T-helper 17 cell (primary cell): Measurements from ENCODE around the gene KAT2B. TPM values are rescaled to one million over a fixed set of nuclear protein-coding genes. Genes with fewer than 3 reads are reported as not detected.
A peak's percentile ranks its signal among the peaks of the same experiment; 100 is the strongest.

ENCODE experiments used
- ATAC-seq: fragments of 150-1000 bp; cut with Tn5 transposase; 2 replicates; pipeline ENCODE4 v1.10.0; 2021; ENCODE audit warnings: mild to moderate bottlenecking, moderate library complexity
- DNase-seq, 3 donors: peaks; one replicate each; pipeline versions ENCODE4 v3.0.0 to v3.0.0-alpha.2; 2020 to 2021
- H3K9me3 ChIP-seq: one replicate; pipeline ENCODE4 v1.7.0; 2013; ENCODE audit warnings: low read length, mild to moderate bottlenecking; ENCODE audit not compliant: control insufficient read depth, poor library complexity, severe bottlenecking
- H3K27ac Mint-ChIP-seq: one replicate; pipeline ENCODE4 v1.8.0; 2022; ENCODE audit warnings: mild to moderate bottlenecking, moderate library complexity, mixed read lengths
- H3K27me3 Mint-ChIP-seq: one replicate; pipeline ENCODE4 v1.8.0; 2022; ENCODE audit warnings: mixed read lengths
- H3K36me3 Mint-ChIP-seq: one replicate; pipeline ENCODE4 v1.8.0; 2022; ENCODE audit warnings: low read depth, mixed read lengths
- H3K4me1 Mint-ChIP-seq: one replicate; pipeline ENCODE4 v1.8.0; 2022; ENCODE audit warnings: mild to moderate bottlenecking, mixed read lengths
- H3K4me3 Mint-ChIP-seq: one replicate; pipeline ENCODE4 v1.8.0; 2022; ENCODE audit warnings: mild to moderate bottlenecking, moderate library complexity, mixed read lengths
- total RNA-seq, 4 donors: library from RNA in 2 of 4; stranded (reverse) in 2 of 4; gene quantifications; one replicate each; pipeline ENCODE4 v1.2.3 and lab custom pipeline; 2022 to 2026

KAT2B gene
- total RNA-seq, 2 donors from 2014 or later, result 157 to 161 TPM

DNA sequence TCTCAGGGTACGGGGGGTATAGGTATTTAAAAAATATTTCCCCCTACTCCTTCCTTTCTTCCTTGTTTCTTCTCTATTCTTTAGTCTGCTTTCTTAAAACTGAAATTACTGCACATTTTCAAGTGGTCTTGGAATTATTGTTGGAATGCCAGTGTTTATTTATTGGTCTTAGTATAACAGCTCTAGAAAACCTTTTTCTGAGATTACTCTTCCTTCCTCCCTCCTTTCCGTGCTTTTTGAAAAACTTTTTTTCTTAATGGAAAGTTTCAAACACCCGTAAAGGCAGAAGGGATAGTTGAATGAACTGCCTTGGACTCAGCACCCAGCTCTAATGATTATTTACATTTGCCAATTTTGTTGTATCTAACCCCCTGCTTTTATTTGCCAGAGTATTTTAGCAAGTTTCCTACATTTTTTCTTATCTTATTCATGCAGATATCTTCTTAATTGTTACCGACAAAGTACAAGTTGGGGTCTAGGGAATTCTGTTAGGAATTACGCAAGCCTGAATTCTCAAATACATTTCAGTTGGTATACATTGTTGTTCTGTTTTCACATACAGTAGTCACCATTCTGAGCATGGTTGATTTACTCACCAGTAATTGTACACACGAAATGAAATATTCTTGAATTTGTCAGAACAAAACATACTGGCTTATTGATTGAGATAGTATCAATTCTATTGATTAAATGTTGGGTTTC, 36.2 kb downstream of the KAT2B start:
- ATAC-seq (no peak), DNase-seq (no peak)
- Mint-ChIP-seq H3K36me3 (peaks cover 7% of the 10 kb centered on the region), H3K4me3 (no peak overlapping the region), H3K4me1 (peaks cover 30% of the 10 kb centered on the region), H3K27ac (peak overlapping the region; percentile 78), H3K27me3 (no peaks in the 10 kb centered on the region)
- H3K9me3 ChIP-seq, result no peaks in the 10 kb centered on the region

DNA sequence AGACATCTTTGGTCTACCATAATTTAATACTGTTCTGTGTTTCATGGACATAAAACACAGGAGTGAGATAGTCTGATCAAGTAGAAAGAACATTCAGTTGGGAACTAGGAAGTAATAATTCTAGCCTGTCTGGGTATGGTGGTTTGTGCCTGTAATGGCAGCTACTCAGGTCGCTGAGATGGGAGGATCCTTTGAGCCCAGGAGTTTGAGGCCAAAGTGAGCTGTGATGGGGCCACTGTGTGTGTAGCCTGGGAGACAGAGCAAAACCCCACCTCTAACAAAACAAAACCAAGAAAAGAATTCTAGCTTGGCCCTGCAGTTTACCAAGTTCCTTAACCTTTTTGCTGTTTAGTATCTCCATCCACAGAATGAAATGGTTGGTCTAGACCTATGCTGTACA, 36.8 kb downstream of the KAT2B start:
- Mint-ChIP-seq H3K36me3 (peaks cover 7% of the 10 kb centered on the region), H3K27ac (peak overlapping the region; percentile 78), H3K4me1 (peaks cover 30% of the 10 kb centered on the region), H3K4me3 (no peak overlapping the region), H3K27me3 (no peaks in the 10 kb centered on the region)
- no peak for DNase-seq
- no peaks in the 10 kb centered on the region for H3K9me3 ChIP-seq
- no peak for ATAC-seq

DNA sequence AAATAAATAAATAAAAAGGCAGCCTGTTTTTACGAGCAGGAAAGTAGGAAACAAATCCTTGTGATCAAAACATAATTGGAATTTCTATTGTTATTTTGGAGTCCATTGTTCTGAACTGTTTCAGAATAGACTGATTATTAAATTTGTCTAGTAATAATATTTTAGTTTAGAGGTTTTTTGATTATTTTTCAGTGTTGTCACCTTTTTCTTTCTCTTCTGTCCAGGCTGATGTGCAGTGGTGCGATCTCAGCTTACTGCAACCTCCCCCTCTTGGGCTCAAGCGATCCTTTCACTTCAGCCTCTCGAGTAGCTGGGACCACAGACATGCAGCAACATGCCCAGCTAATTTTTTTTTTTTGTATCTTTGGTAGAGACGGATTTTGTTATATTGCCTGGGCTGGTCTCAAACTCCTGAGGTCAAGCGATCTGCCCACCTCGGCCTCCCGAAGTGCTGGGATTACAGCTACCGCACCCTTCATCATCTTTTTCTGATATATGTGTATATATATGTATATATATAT, 38.0 kb downstream of the KAT2B start:
- no peaks in the 10 kb centered on the region for H3K27me3 Mint-ChIP-seq
- H3K36me3 Mint-ChIP-seq, result peaks cover 7% of the 10 kb centered on the region
- no peak overlapping the region for H3K4me3 Mint-ChIP-seq
- H3K9me3 ChIP-seq, result no peaks in the 10 kb centered on the region
- DNase-seq (no peak), ATAC-seq (no peak)
- H3K27ac Mint-ChIP-seq, result no peak overlapping the region
- peaks cover 25% of the 10 kb centered on the region for H3K4me1 Mint-ChIP-seq

DNA sequence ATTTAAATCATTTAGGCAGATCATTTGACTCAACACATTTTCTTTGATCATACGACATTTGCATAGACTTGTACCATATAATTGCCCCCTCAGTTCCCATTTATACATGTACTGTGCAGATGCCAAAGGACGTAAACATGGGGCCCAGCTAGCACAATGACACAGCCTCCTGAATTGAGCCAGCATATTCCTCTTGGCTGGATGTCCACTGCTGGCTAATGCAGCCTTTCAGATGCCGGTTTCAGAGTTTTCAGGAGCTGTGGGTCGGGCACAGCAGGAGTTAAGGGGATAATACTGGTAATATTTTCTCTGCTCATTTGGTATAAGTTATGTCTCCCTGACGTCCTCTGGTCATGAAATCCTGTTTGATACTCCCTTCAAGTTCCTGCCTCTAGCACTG, 39.4 kb downstream of the KAT2B start:
- Mint-ChIP-seq H3K27me3 (no peaks in the 10 kb centered on the region), H3K4me1 (peaks cover 36% of the 10 kb centered on the region), H3K27ac (peak overlapping the region; percentile 32), H3K36me3 (peaks cover 10% of the 10 kb centered on the region), H3K4me3 (no peak overlapping the region)
- no peaks in the 10 kb centered on the region for H3K9me3 ChIP-seq
- no peak for DNase-seq
- no peak for ATAC-seq

DNA sequence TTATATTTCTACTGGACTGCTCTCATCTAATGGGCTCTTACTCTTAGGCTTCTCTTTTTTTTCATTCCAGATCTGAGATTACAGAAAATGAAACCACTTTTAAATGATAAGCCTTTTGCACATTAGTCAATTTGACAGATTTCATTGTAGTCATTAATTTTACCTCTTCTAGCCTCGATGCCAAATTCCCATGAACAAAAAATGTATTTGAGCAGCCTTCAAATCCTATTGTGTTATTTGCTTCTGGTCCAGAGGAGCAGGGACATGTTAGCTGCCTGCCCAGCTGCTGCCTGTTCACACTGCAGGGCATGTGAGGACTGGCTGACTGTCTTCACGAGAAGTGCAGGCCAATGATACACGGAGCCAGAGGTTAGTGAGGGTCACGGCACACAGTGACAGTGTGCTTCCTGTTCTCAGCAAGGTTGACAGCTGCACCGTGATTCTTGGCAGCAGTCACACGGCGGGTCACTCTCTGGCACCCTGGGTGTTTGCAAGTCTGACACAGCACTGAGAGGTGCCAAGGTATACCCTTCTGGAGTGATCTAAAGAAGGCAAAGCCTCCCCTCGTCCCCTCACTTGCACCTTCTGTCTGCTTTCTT, 40.8 kb downstream of the KAT2B start:
- Mint-ChIP-seq H3K27me3 (no peaks in the 10 kb centered on the region), H3K4me3 (peak overlapping the region; percentile 59), H3K27ac (peak overlapping the region; percentile 30), H3K4me1 (peaks cover 34% of the 10 kb centered on the region), H3K36me3 (peaks cover 13% of the 10 kb centered on the region)
- DNase-seq (peak in 2 of 3 donors; percentile 14 to 20), ATAC-seq (peak; percentile 85)
- H3K9me3 ChIP-seq, result no peaks in the 10 kb centered on the region

DNA sequence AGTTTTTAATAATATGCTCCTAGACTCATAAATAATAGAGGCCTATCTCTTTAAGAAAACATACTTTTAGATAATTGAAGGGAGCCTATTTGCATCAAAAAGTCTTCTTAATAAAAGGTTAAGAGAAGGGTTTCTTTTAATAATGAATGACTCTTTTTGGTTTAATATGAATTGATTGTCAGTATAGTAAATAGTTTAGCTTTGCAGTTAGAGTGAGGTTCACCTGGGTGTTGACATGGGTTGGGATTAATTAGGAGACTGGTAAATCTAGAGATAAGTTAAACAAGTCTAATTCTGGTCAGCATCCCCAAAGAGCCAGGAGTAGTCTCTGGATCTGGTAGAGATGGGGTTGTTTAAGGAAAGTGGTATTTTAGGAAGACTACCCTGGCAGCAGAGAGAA, 43.0 kb downstream of the KAT2B start:
- H3K36me3 Mint-ChIP-seq, result peaks cover 13% of the 10 kb centered on the region
- no peak for ATAC-seq
- H3K27me3 Mint-ChIP-seq, result no peaks in the 10 kb centered on the region
- H3K9me3 ChIP-seq, result no peaks in the 10 kb centered on the region
- no peak overlapping the region for H3K4me3 Mint-ChIP-seq
- peak overlapping the region; percentile 30 for H3K27ac Mint-ChIP-seq
- peaks cover 32% of the 10 kb centered on the region for H3K4me1 Mint-ChIP-seq
- DNase-seq, result no peak

DNA sequence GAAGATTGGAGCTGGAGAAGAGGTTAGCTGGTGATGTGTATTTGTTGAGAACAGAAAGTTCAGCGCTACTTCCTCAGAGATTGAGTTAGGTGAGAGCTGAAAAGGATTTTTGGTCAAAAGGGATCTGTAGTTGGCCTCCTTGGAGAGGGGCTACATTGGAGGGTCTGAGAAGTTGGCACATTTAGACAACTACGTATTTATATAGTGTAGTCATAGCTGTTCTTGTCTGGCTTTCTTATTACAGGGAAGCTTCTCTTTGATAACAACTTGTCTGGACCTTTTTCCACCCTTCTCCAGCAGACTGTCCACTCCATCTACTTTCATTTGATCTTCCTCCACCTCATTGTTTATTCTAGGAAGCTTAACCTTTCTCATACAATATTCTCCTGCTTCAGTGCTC, 43.7 kb downstream of the KAT2B start:
- Mint-ChIP-seq H3K27me3 (no peaks in the 10 kb centered on the region), H3K4me3 (no peak overlapping the region), H3K36me3 (peaks cover 11% of the 10 kb centered on the region), H3K27ac (peak overlapping the region; percentile 30), H3K4me1 (peaks cover 35% of the 10 kb centered on the region)
- ATAC-seq, result no peak
- DNase-seq, result no peak
- H3K9me3 ChIP-seq, result no peaks in the 10 kb centered on the region

DNA sequence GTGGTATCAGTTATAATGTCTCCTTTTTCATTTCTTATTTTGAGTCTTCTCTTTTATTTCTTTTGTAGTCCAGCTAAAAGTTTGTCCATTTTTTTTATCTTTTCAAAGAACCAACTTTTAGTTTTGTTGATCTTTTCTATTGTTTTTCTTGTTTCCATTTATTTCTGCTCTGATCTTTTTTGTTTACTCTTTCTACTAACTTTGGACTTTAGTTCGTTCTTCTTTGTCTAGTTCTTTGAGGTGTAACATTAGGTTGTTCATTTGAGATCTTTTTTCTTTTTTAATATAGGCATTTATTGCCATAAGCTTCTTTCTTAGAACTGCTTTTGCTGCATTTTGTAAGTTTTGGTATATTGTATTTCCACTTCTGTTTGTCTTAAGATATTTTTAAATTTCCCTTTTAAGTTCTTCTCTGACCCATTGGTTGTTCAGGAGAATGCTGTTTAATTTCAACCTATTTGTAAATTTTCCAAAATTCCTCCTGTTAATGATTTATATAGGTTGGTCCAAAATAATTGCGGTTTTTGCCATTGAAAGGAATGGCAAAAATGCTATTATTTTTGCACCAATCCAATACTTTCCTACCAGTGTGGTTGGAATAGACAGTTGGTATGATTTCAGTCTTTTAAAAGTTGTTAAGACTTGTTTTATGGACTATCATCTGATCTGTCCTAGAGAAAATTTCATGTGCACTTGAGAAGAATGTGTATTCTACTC, 51.2 kb downstream of the KAT2B start:
- H3K4me3 Mint-ChIP-seq, result no peak overlapping the region
- DNase-seq (no peak), ATAC-seq (no peak)
- H3K4me1 Mint-ChIP-seq, result peaks cover 19% of the 10 kb centered on the region
- H3K27ac Mint-ChIP-seq, result peak overlapping the region; percentile 27
- H3K27me3 Mint-ChIP-seq, result no peaks in the 10 kb centered on the region
- no peaks in the 10 kb centered on the region for H3K9me3 ChIP-seq
- peaks cover 11% of the 10 kb centered on the region for H3K36me3 Mint-ChIP-seq

DNA sequence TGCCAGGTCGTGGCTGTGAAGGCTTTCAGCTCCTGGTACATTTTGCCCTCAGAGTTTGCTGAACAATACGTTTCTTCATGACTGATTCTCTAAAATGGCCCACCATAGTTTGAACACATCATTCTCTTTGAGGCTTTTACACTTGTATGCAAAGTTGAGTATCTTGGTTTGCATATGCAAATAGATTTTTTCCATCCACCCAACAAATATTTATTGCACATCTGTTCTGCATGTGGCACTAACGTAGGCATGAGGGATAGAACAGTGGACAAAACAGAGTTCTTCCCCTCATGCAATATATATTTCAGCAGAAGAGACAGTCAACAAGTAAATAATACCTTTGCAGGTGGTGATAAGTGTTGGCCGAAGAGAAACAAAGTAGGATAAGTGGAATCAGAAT, 55.2 kb downstream of the KAT2B start:
- H3K27ac Mint-ChIP-seq, result peak overlapping the region; percentile 67
- H3K27me3 Mint-ChIP-seq, result no peaks in the 10 kb centered on the region
- H3K36me3 Mint-ChIP-seq, result peaks cover 11% of the 10 kb centered on the region
- H3K4me3 Mint-ChIP-seq, result no peak overlapping the region
- peaks cover 30% of the 10 kb centered on the region for H3K4me1 Mint-ChIP-seq
- no peak for DNase-seq
- H3K9me3 ChIP-seq, result no peaks in the 10 kb centered on the region
- no peak for ATAC-seq

DNA sequence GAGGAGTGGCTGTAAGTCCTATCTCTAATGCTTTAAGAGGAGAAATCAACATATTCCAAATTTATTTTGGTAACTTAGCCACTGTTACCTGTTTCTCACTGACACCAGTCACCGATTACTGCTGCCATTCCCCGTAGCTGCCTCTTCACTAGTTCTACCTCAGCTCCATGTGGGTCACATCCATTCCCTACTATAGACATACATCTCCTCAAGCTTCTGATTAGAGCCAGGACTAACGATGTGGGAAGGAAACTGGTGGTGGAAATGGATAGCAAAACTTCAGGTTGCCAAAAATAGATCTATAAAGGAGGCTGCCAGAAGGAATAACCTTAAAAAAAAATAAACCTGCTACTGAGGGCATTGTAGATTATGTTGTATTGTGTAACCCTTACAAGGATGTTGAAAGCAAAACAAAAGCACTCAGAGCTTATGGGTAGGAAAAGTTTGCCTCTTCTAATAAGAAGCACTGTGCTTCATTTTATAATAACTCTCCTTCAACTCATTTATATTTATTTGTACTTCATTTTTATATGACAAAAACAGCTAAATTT, 56.0 kb downstream of the KAT2B start:
- Mint-ChIP-seq H3K4me1 (peaks cover 28% of the 10 kb centered on the region), H3K27ac (peak overlapping the region; percentile 67), H3K36me3 (peaks cover 10% of the 10 kb centered on the region), H3K4me3 (no peak overlapping the region), H3K27me3 (no peaks in the 10 kb centered on the region)
- DNase-seq (no peak), ATAC-seq (no peak)
- no peaks in the 10 kb centered on the region for H3K9me3 ChIP-seq

DNA sequence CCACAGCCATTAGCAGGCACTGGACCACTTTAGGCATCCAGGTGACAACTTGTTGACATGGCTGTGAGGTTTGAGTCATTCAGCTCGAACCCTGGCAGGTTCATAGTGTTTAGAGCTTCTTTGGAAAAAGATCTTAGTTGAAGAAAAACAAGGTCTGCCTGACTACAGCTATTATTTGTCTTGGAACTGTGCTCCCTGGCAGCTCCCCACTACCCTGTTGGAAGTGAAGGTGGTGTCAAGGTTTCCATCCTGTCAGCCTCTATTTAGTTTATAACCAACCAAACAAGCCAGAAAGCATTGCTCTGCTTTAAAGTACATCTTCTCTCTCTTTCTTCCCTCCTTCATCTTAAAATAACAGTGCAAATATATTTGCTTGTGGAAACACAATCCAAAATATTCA, 56.8 kb downstream of the KAT2B start:
- H3K27ac Mint-ChIP-seq, result peak overlapping the region; percentile 67
- DNase-seq, result no peak
- peaks cover 29% of the 10 kb centered on the region for H3K4me1 Mint-ChIP-seq
- H3K9me3 ChIP-seq, result no peaks in the 10 kb centered on the region
- peaks cover 8% of the 10 kb centered on the region for H3K36me3 Mint-ChIP-seq
- ATAC-seq, result no peak
- no peaks in the 10 kb centered on the region for H3K27me3 Mint-ChIP-seq
- H3K4me3 Mint-ChIP-seq, result no peak overlapping the region

DNA sequence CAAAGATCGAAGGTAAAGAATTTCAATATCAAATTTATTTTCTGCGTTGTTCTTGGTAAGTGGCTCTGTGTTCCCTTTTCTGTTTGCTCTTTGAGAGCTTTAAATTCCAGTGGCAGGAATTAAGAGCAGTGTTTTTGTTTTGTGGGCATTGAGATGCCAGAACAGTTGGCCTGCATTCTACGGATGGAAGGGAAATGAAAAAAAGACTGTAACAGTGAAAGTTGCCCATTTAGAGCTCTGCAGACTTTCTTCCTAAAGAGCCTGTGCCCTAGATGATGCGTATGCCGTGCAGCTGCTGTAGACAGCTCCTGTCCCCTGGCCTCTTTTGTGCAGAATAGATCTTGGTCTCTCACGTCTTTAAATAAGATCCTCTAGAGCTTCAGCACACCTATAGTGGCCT, 58.8 kb downstream of the KAT2B start:
- no peaks in the 10 kb centered on the region for H3K27me3 Mint-ChIP-seq
- DNase-seq (no peak), ATAC-seq (peak; percentile 42)
- H3K27ac Mint-ChIP-seq, result peak overlapping the region; percentile 94
- H3K9me3 ChIP-seq, result no peaks in the 10 kb centered on the region
- H3K36me3 Mint-ChIP-seq, result peaks cover 6% of the 10 kb centered on the region
- peak overlapping the region; percentile 79 for H3K4me3 Mint-ChIP-seq
- peaks cover 32% of the 10 kb centered on the region for H3K4me1 Mint-ChIP-seq

DNA sequence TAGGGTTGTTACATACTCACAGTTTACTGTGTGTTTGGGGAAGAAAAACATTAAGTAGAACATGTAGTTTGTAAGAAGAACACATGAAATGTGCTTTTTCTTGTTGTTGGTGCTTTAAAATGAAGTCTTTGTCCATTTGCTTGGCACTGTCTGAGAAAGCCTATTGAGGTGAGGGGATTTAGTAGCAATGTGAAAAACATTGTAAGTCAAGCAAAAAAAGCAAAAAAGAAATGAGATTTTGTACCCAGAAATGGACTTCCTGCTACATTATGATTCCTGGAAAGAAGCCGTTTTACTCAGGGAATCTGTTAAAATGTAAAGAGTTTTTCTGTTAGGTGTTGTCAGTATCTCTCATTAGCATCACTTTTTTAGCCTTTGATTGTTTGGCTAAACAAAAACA, 59.9 kb downstream of the KAT2B start:
- Mint-ChIP-seq H3K27ac (peak overlapping the region; percentile 94), H3K4me3 (peak overlapping the region; percentile 79), H3K36me3 (peaks cover 6% of the 10 kb centered on the region), H3K4me1 (peaks cover 36% of the 10 kb centered on the region), H3K27me3 (no peaks in the 10 kb centered on the region)
- H3K9me3 ChIP-seq, result no peaks in the 10 kb centered on the region
- DNase-seq (no peak), ATAC-seq (no peak)
